OCI-M2 (cell line): Measurements from ENCODE around the gene ABHD8.
A peak's percentile ranks its signal among the peaks of the same experiment; 100 is the strongest.

Source experiments
- DNase-seq: peaks from one replicate; lab custom pipeline; 2025; ENCODE audit not compliant: unreplicated experiment; lab: John Stamatoyannopoulos, UW

ABHD8 gene

GRCh38 chr19:17268754-17269153, 34.5 kb downstream of the ABHD8 start:
- DNase-seq = no peak

GRCh38 chr19:17266975-17267788, 36.0 kb downstream of the ABHD8 start, which contains the start of gene BABAM1:
Gene BABAM1, plus strand, starts transcription at chr19:17267443. Its CDS starts 1,364 bp downstream, at chr19:17268807.
- DNase-seq = peak; percentile 93

GRCh38 chr19:17266589-17266974, 36.6 kb downstream of the ABHD8 start:
- DNase-seq = no peak

- DNase-seq = no peak
These were observed 37.2 kb downstream of the ABHD8 start for GRCh38 chr19:17266026-17266425.

- no peak for DNase-seq
These were observed 38.6 kb downstream of the ABHD8 start, which contains the start of gene USHBP1 for GRCh38 chr19:17264641-17264979. Gene USHBP1, minus strand, starts transcription at chr19:17264745. Its CDS starts 446 bp downstream, at chr19:17264299.

- no peak for DNase-seq
These were observed 39.2 kb downstream of the ABHD8 start for GRCh38 chr19:17263712-17264640.

GRCh38 chr19:17262557-17262956, 40.7 kb downstream of the ABHD8 start:
- DNase-seq = no peak

GRCh38 chr19:17260842-17261325, 42.3 kb downstream of the ABHD8 start:
- no peak for DNase-seq

GRCh38 chr19:17259934-17260333, 43.3 kb downstream of the ABHD8 start:
- DNase-seq = no peak

- DNase-seq = no peak
These were observed 44.0 kb downstream of the ABHD8 start for GRCh38 chr19:17259118-17259780.

GRCh38 chr19:17256130-17256529, 47.1 kb downstream of the ABHD8 start:
- no peak for DNase-seq

GRCh38 chr19:17255150-17255621, 48.0 kb downstream of the ABHD8 start:
- no peak for DNase-seq

- no peak for DNase-seq
These were observed 48.6 kb downstream of the ABHD8 start for GRCh38 chr19:17254636-17255035.

- DNase-seq = no peak
These were observed 53.2 kb downstream of the ABHD8 start for GRCh38 chr19:17249887-17250548.

GRCh38 chr19:17248011-17248776, 55.0 kb downstream of the ABHD8 start:
- no peak for DNase-seq

GRCh38 chr19:17246681-17247425, 56.4 kb downstream of the ABHD8 start:
- no peak for DNase-seq

GRCh38 chr19:17245535-17245984, 57.7 kb downstream of the ABHD8 start, which contains the start of gene NR2F6:
Gene NR2F6, minus strand, starts transcription at chr19:17245919. Its CDS starts 699 bp downstream, at chr19:17245220.
- DNase-seq = no peak

- DNase-seq = no peak
These were observed 58.3 kb downstream of the ABHD8 start for GRCh38 chr19:17244618-17245534.
